ENCODE results near the gene NKX6-1.

- TF ChIP-seq POLR2A (IDR thresholded peaks at IDR 0.05), result no peak
- no peak for TF ChIP-seq CTCF (IDR thresholded peaks at IDR 0.05 in 8 of 11, conservative IDR thresholded peaks at IDR 0.05 in 3 of 11)
Observed at GRCh38 chr4:84483688-84484087, 15.4 kb downstream of the NKX6-1 start.

Data from spleen (tissue), 7 donors.